ENCODE data around the gene REP15.

Gene REP15

GRCh38 chr12:27696864-27697564 lies 767 bp downstream of the REP15 start (continued):
- TF ChIP-seq YY2 (tag by site-specific recombination; IDR thresholded peaks at IDR 0.05) (no peak), ZNF521 (tag by site-specific recombination; IDR thresholded peaks at IDR 0.05) (no peak), ZNF600 (tag by site-specific recombination; IDR thresholded peaks at IDR 0.05) (no peak), ZBTB20 (tag by site-specific recombination; IDR thresholded peaks at IDR 0.05) (no peak), ZNF76 (tag by site-specific recombination; IDR thresholded peaks at IDR 0.05; ENCODE audit: borderline replicate concordance, low read depth) (no peak), ZNF585B (tag by site-specific recombination; IDR thresholded peaks at IDR 0.05) (no peak), ZSCAN18 (tag by site-specific recombination; IDR thresholded peaks at IDR 0.05) (no peak)

- H3K36me3 ChIP-seq (ENCODE audit: control insufficient read depth in 2 of 2, insufficient read depth in 1 of 2, low read length in 2 of 2): no peaks in the 10 kb centered on the region
- H3K9me3 ChIP-seq (ENCODE audit: control insufficient read depth, insufficient read depth, low read depth, low read length): no peaks in the 10 kb centered on the region
- ChIA-PET POLR2A (no interaction called here), CTCF (interaction anchor here (0.5 to 2.5 kb wide), 13 partner anchors 12 to 825 kb away, joined by 3 to 20 read pairs (median 3); no protein-coding TSS in a partner anchor)
- H3K4me1 ChIP-seq (ENCODE audit: control insufficient read depth, insufficient read depth, low read length): no peaks in the 10 kb centered on the region
- no peak overlapping the region for H3K4me3 ChIP-seq (ENCODE audit: low read depth, low read length)
- H3K27ac ChIP-seq (ENCODE audit: extremely low read depth, low read depth, low read length): no peak overlapping the region
- peak; percentile 29; the same call in 1 of the 2 replicates for TF ChIP-seq CTCF (tag by site-specific recombination; IDR thresholded peaks at IDR 0.05)
- no peak for TF ChIP-seq ZNF670 (tag by site-specific recombination; IDR thresholded peaks at IDR 0.05; ENCODE audit: low read depth)
- TF ChIP-seq ZNF184 (tag by site-specific recombination; IDR thresholded peaks at IDR 0.05): 0 out of 2 replicates have a peak, but pooled peaks have one; percentile 29
- TF ChIP-seq TRIM28 (IDR thresholded peaks at IDR 0.05; ENCODE audit: borderline replicate concordance, low read length): peak; percentile 31; the same call in 1 of the 2 replicates
- no peak for TF ChIP-seq ZNF223 (tag by site-specific recombination; IDR thresholded peaks at IDR 0.05)
- no peak for TF ChIP-seq ZNF404 (tag by site-specific recombination; IDR thresholded peaks at IDR 0.05)
- 0 out of 2 replicates have a peak, but pooled peaks have one; percentile 26 for TF ChIP-seq ZNF558 (tag by site-specific recombination; IDR thresholded peaks at IDR 0.05)
- TF ChIP-seq ZNF518A (tag by site-specific recombination; conservative IDR thresholded peaks at IDR 0.05; ENCODE audit: low read depth): peak; percentile 50
- no peak for TF ChIP-seq ZNF26 (tag by site-specific recombination; IDR thresholded peaks at IDR 0.05)
- TF ChIP-seq ZNF510 (tag by site-specific recombination; IDR thresholded peaks at IDR 0.05; ENCODE audit: insufficient replicate concordance): no peak
- 0 out of 2 replicates have a peak, but pooled peaks have one; percentile 29 for TF ChIP-seq ZNF366 (tag by site-specific recombination; conservative IDR thresholded peaks at IDR 0.05)
- TF ChIP-seq ZNF785 (tag by site-specific recombination; IDR thresholded peaks at IDR 0.05): peak; percentile 89; the same call in 1 of the 2 replicates
- TF ChIP-seq SP7 (tag by site-specific recombination; IDR thresholded peaks at IDR 0.05): peak; percentile 58
- no peak for TF ChIP-seq ZNF426 (tag by site-specific recombination; IDR thresholded peaks at IDR 0.05)
- no peak for TF ChIP-seq ZBTB7A (tag by site-specific recombination; IDR thresholded peaks at IDR 0.05; ENCODE audit: low read depth)
- TF ChIP-seq ZNF335 (tag by site-specific recombination; conservative IDR thresholded peaks at IDR 0.05): 0 out of 2 replicates have a peak, but pooled peaks have one; percentile 37
- no peak for TF ChIP-seq ZNF248 (tag by site-specific recombination; IDR thresholded peaks at IDR 0.05)
- TF ChIP-seq ZNF660 (tag by site-specific recombination; IDR thresholded peaks at IDR 0.05): peak; percentile 94
Observed at GRCh38 chr12:27703720-27704452, 7.6 kb downstream of the REP15 start.

Measured in HEK293 (cell line).